Transverse colon (tissue), 4 donors: ENCODE data around the gene STYK1.

Experiments used
- CTCF ChIP-seq, 5 experiments: fragments of 200-600 bp in 3 of 5; fragments of 450-650 bp in 2 of 5; sonication (generic) in 3 of 5; IDR thresholded peaks; 1 replicate in 2 of 5; 2 replicates in 3 of 5; pipeline ENCODE4 v1.5.1; 2016 to 2017; ENCODE audit warnings: antibody characterized with exemption in 5 of 5, inconsistent platforms in 3 of 5, mild to moderate bottlenecking in 2 of 5, moderate library complexity in 1 of 5
- POLR2A ChIP-seq: fragments of 450-650 bp; IDR thresholded peaks from one replicate; pipeline ENCODE4 v1.6.1; 2016; ENCODE audit warnings: antibody characterized with exemption, mild to moderate bottlenecking, moderate library complexity
- POLR2AphosphoS5 ChIP-seq, 3 donors: sonication (generic); formaldehyde crosslinking; IDR thresholded peaks; one replicate each; pipeline ENCODE4 v1.6.1; 2016; ENCODE audit warnings: antibody characterized with exemption in 3 of 3

DNA sequence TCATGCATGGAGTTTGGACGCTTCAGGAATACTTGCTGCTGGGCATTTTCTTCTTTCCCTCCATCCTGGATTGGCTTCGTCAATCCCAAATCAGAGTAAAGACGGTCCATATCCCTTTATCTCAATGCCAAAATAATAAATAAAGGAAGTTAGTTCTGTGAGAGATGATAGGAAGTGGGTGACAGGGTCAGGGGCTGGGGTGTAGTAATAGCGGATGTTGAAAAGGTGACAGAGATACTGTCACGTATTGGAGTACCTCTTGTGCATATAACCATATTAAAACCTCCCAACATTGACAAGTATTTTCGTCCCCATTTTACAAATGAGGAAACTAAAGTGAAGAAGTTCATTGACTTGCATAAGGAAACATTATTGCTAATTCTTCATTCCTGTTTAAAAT lies 72.9 kb downstream of the STYK1 start:
- no peak for TF ChIP-seq CTCF (IDR thresholded peaks at IDR 0.05)
- no peak for TF ChIP-seq POLR2A
- TF ChIP-seq POLR2AphosphoS5 (IDR thresholded peaks at IDR 0.05): no peak
